DOHH2 (cell line): ENCODE results near the gene PAM.

ENCODE experiments used
- H3F3A ChIP-seq: fragments of 200-600 bp; sonication (generic), shearing (Covaris generic); 2 replicates; pipeline ENCODE4 v1.6.0; 2016; ENCODE audit warnings: antibody characterized with exemption, mild to moderate bottlenecking; ENCODE audit not compliant: control insufficient read depth, insufficient read depth
- H3K27ac ChIP-seq: fragments of 200-600 bp; sonication (generic); 2 replicates; pipeline ENCODE4 v1.5.1; 2014; ENCODE audit warnings: low read depth, mild to moderate bottlenecking, low read length, moderate library complexity
- H3K27me3 ChIP-seq: fragments of 200-600 bp; sonication (generic); 2 replicates; pipeline ENCODE4 v1.6.1; 2014; ENCODE audit warnings: mild to moderate bottlenecking, low read length, mixed read lengths; ENCODE audit not compliant: control insufficient read depth
- H3K36me3 ChIP-seq: fragments of 200-600 bp; sonication (generic); 2 replicates; pipeline ENCODE4 v1.6.1; 2014; ENCODE audit warnings: mild to moderate bottlenecking, low read length, moderate library complexity, mixed read lengths; ENCODE audit not compliant: control insufficient read depth
- H3K4me1 ChIP-seq: fragments of 200-600 bp; sonication (generic); 2 replicates; pipeline ENCODE4 v1.6.1; 2014; ENCODE audit warnings: mild to moderate bottlenecking, low read length, mixed read lengths; ENCODE audit not compliant: control insufficient read depth
- H3K4me2 ChIP-seq: fragments of 200-600 bp; sonication (generic); 2 replicates; pipeline ENCODE4 v1.6.0; 2014; ENCODE audit warnings: mild to moderate bottlenecking, low read length, moderate library complexity
- H3K4me3 ChIP-seq: fragments of 200-600 bp; sonication (generic); 2 replicates; pipeline ENCODE4 v1.5.1; 2014; ENCODE audit warnings: mild to moderate bottlenecking, low read length, mixed read lengths
- H3K79me2 ChIP-seq: fragments of 200-600 bp; sonication (generic); 2 replicates; pipeline ENCODE4 v1.6.1; 2014; ENCODE audit warnings: mild to moderate bottlenecking, low read length, mixed read lengths; ENCODE audit not compliant: control insufficient read depth
- H3K9me2 ChIP-seq: fragments of 200-600 bp; sonication (generic); replicated peaks from 2 replicates; pipeline ENCODE4 v1.6.1; 2014; ENCODE audit warnings: mild to moderate bottlenecking, low read length, mixed read lengths; ENCODE audit not compliant: control insufficient read depth
- H3K9me3 ChIP-seq: fragments of 200-600 bp; sonication (generic); 2 replicates; pipeline ENCODE4 v1.6.1; 2014; ENCODE audit warnings: antibody characterized with exemption, low read length, mixed read lengths; ENCODE audit not compliant: control insufficient read depth, insufficient read depth
- H4K20me1 ChIP-seq: fragments of 200-600 bp; sonication (generic); 2 replicates; pipeline ENCODE4 v1.6.0; 2014; ENCODE audit warnings: low read depth, mild to moderate bottlenecking, antibody characterized with exemption, low read length, moderate library complexity; ENCODE audit not compliant: control insufficient read depth, insufficient read depth
- CTCF ChIP-seq: fragments of 200-600 bp; sonication (generic); IDR thresholded peaks from one replicate; pipeline ENCODE4 v1.5.1; 2014; ENCODE audit warnings: antibody characterized with exemption, mild to moderate bottlenecking, low read depth, low read length; ENCODE audit not compliant: poor library complexity, severe bottlenecking
- EZH2phosphoT487 ChIP-seq: fragments of 200-600 bp; sonication (generic); IDR thresholded peaks from 2 replicates; pipeline ENCODE4 v1.6.1; 2017; ENCODE audit warnings: borderline replicate concordance, mild to moderate bottlenecking, antibody characterized with exemption, low read length, moderate library complexity, mixed read lengths

The PAM gene

GRCh38 chr5:102762562-102763227 is 7.6 kb downstream of the PAM start:
- H3K79me2 ChIP-seq = 0 out of 2 replicates have a peak, but pooled peaks cover 3% of the 10 kb centered on the region
- no peak overlapping the region for H3K4me3 ChIP-seq

GRCh38 chr5:102763734-102764133 is 8.6 kb downstream of the PAM start:
- Histone ChIP-seq H3F3A (no peaks in the 10 kb centered on the region), H3K4me3 (no peak overlapping the region), H3K9me2 (no peaks in the 10 kb centered on the region), H3K27ac (no peak overlapping the region), H3K79me2 (no peaks in the 10 kb centered on the region), H3K36me3 (no peaks in the 10 kb centered on the region), H3K4me2 (no peak overlapping the region), H3K27me3 (0 out of 2 replicates have a peak, but pooled peaks cover 2% of the 10 kb centered on the region), H3K4me1 (0 out of 2 replicates have a peak, but pooled peaks cover 4% of the 10 kb centered on the region), H3K9me3 (no peaks in the 10 kb centered on the region), H4K20me1 (no peaks in the 10 kb centered on the region)
- no peak for TF ChIP-seq CTCF
- no peak for TF ChIP-seq EZH2phosphoT487

More at GRCh38 chr5:102762562-102763227, 7.6 kb downstream of the PAM start:
- no peak for TF ChIP-seq CTCF
- TF ChIP-seq EZH2phosphoT487 = no peak
- Histone ChIP-seq H4K20me1 (no peaks in the 10 kb centered on the region), H3K27me3 (0 out of 2 replicates have a peak, but pooled peaks cover 2% of the 10 kb centered on the region), H3K27ac (no peak overlapping the region), H3K4me2 (no peak overlapping the region), H3K9me3 (no peaks in the 10 kb centered on the region), H3F3A (no peaks in the 10 kb centered on the region), H3K9me2 (no peaks in the 10 kb centered on the region), H3K36me3 (no peaks in the 10 kb centered on the region), H3K4me1 (0 out of 2 replicates have a peak, but pooled peaks cover 4% of the 10 kb centered on the region)

GRCh38 chr5:102764381-102765004 is 9.4 kb downstream of the PAM start:
- Histone ChIP-seq H3K9me3 (no peaks in the 10 kb centered on the region), H3K4me3 (no peak overlapping the region), H4K20me1 (no peaks in the 10 kb centered on the region), H3K9me2 (no peaks in the 10 kb centered on the region), H3K79me2 (no peaks in the 10 kb centered on the region), H3K27ac (no peak overlapping the region), H3K27me3 (0 out of 2 replicates have a peak, but pooled peaks cover 2% of the 10 kb centered on the region), H3K4me2 (no peak overlapping the region), H3K36me3 (no peaks in the 10 kb centered on the region), H3K4me1 (0 out of 2 replicates have a peak, but pooled peaks cover 4% of the 10 kb centered on the region), H3F3A (no peaks in the 10 kb centered on the region)
- TF ChIP-seq CTCF = no peak
- no peak for TF ChIP-seq EZH2phosphoT487
